Measurements from ENCODE around the gene TRAPPC6A. TPM values are rescaled to one million over a fixed set of nuclear protein-coding genes. Genes with fewer than 3 reads are reported as not detected.

Gene TRAPPC6A, protein sequence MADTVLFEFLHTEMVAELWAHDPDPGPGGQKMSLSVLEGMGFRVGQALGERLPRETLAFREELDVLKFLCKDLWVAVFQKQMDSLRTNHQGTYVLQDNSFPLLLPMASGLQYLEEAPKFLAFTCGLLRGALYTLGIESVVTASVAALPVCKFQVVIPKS
- 10 to 100 TPM; 55.1 to 64.2 TPM for total RNA-seq

DNA sequence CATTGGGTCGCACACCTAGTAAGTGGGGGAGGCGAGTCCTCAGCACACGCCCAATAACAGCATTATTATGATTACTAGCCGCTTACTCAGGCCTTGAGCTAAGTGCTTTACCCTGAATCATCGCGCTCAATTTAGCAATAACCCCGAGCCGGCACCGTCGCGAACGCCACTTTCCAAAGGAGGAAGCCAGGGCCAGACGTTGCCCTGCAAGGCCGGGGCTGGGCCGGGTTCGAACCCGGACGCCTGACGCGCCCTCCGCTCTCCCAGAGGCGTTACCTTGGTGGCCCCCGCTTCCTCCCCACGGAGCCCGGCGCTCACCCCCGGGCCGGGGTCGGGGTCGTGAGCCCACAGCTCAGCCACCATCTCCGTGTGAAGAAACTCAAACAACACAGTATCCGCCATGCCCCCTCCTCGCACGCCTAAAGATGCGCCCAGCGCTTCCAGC, at the start of gene TRAPPC6A:
Gene TRAPPC6A, minus strand, starts transcription at position 421 of the 445 bp plus-strand sequence. Its CDS starts 19 bp downstream, at position 402.
- ChIA-PET CTCF (interaction anchor here (0.6 to 2.1 kb wide), 12 partner anchors 9 to 288 kb away, joined by 3 to 11 read pairs (median 3); no protein-coding TSS in a partner anchor), POLR2A (interaction anchor here (0.9 kb wide), 1 partner anchor 86 kb away, joined by 6 read pairs; no protein-coding TSS in a partner anchor)
- no peak for DNase-seq
- peak within 1 kb of the TSS; percentile 83 for H3K4me3 Mint-ChIP-seq
- peaks cover 51% of the 10 kb centered on the region for H3K4me1 Mint-ChIP-seq
- peak within 1 kb of the TSS; percentile 94 for H3K27ac Mint-ChIP-seq
- H3K36me3 Mint-ChIP-seq (ENCODE audit: low read depth), result peaks cover 16% of the 10 kb centered on the region
- no peaks in the 10 kb centered on the region for H3K9me3 Mint-ChIP-seq
- H3K27me3 Mint-ChIP-seq, result no peaks in the 10 kb centered on the region

DNA sequence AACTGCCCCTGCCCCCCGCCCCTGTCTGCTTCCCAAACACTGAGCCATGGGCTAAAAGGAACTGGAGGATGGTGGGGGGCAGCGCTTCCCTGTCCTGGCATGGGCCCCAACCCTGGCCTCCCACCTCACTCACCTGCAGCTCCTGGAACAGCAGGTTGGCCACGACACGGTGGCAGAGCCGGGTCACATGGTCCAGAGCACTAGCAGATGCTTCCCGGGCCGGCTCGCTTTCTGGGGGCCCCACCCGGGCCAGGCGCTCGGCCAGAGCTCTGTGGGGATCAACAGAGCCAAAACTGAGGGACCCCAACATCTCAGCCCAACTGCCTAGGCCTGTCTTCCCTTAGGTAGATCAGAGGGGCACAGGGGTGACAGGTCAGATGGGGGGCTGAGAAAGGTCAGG, 46.6 kb upstream of the TRAPPC6A start:
- DNase-seq, result no peak
- Mint-ChIP-seq H3K27ac (no peak overlapping the region), H3K36me3 (ENCODE audit: low read depth) (no peaks in the 10 kb centered on the region), H3K4me1 (no peaks in the 10 kb centered on the region), H3K27me3 (peaks cover 6% of the 10 kb centered on the region), H3K9me3 (no peaks in the 10 kb centered on the region), H3K4me3 (no peak overlapping the region)
- CTCF ChIA-PET, result no interaction called here
- POLR2A ChIA-PET, result no interaction called here

DNA sequence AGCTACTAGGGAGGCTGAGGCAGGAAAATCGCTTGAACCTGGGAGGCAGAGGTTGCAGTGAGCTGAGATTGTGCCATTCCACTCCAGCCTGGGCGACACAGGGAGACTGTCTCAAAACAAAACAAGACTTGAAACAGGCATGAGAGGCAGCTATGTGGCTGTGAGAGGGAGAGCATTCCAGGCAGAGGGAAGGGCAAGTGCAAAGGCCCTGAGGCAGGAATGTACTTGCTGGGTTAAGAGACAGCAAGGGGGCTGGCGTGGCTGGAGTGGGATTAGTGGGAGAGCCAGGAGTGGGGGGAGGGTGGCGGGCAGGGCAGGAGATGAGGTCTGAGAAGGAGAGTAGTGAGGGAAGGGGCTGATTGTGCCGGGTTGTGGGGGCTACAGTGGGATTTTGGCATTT, 45.8 kb upstream of the TRAPPC6A start:
- peaks cover 10% of the 10 kb centered on the region for H3K27me3 Mint-ChIP-seq
- CTCF ChIA-PET, result interaction anchor here (0.6 kb wide), 2 partner anchors 223 to 1629 kb away, joined by 3 to 5 read pairs; no protein-coding TSS in a partner anchor

DNA sequence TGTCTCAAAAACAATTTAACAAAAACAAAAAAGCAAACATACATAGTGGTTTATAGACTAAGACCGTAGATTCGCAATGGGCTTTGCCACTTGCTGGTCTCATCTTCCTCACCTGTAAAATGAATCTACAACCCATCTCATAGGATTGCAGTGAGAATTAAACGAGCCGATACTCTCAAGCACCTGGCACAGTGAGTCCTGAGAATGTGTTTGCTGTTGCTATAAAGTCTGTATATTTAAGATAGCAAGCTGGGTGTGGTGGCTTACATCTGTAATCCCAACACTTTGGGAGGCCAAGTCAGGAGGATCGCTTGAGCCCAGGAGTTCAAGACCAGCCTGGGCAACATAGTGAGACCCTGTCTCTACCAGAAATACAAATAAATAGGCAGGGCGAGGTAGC, 44.7 kb upstream of the TRAPPC6A start:
- CTCF ChIA-PET, result interaction anchor here (0.6 kb wide), 1 partner anchor 972 kb away, joined by 3 read pairs; no protein-coding TSS in a partner anchor
- no peak for DNase-seq
- POLR2A ChIA-PET, result no interaction called here
- no peaks in the 10 kb centered on the region for H3K9me3 Mint-ChIP-seq
- H3K27me3 Mint-ChIP-seq, result peaks cover 19% of the 10 kb centered on the region
- no peak overlapping the region for H3K27ac Mint-ChIP-seq
- H3K4me3 Mint-ChIP-seq, result no peak overlapping the region
- H3K4me1 Mint-ChIP-seq, result no peaks in the 10 kb centered on the region
- H3K36me3 Mint-ChIP-seq (ENCODE audit: low read depth), result no peaks in the 10 kb centered on the region

More for the DNA sequence above, 45.8 kb upstream of the TRAPPC6A start:
- POLR2A ChIA-PET, result no interaction called here
- Mint-ChIP-seq H3K36me3 (ENCODE audit: low read depth) (no peaks in the 10 kb centered on the region), H3K4me3 (no peak overlapping the region), H3K27ac (no peak overlapping the region), H3K9me3 (no peaks in the 10 kb centered on the region), H3K4me1 (no peaks in the 10 kb centered on the region)
- no peak for DNase-seq

- no peak for DNase-seq
- Mint-ChIP-seq H3K4me1 (peaks cover 1% of the 10 kb centered on the region), H3K4me3 (no peak overlapping the region), H3K36me3 (ENCODE audit: low read depth) (no peaks in the 10 kb centered on the region), H3K27me3 (peaks cover 43% of the 10 kb centered on the region), H3K9me3 (no peaks in the 10 kb centered on the region), H3K27ac (no peak overlapping the region)
- POLR2A ChIA-PET, result no interaction called here
- CTCF ChIA-PET, result interaction anchor here (1.2 kb wide), 1 partner anchor 37 kb away, joined by 3 read pairs; no protein-coding TSS in a partner anchor
These were observed 41.1 kb upstream of the TRAPPC6A start for GRCh38 chr19:45218911-45219743.

GRCh38 chr19:45218426-45218825, 40.4 kb upstream of the TRAPPC6A start:
- Mint-ChIP-seq H3K4me3 (no peak overlapping the region), H3K27me3 (peaks cover 49% of the 10 kb centered on the region), H3K4me1 (peaks cover 1% of the 10 kb centered on the region), H3K9me3 (no peaks in the 10 kb centered on the region), H3K27ac (no peak overlapping the region), H3K36me3 (ENCODE audit: low read depth) (no peaks in the 10 kb centered on the region)
- CTCF ChIA-PET, result interaction anchor here (1.2 kb wide), 1 partner anchor 36 kb away, joined by 3 read pairs; no protein-coding TSS in a partner anchor
- POLR2A ChIA-PET, result no interaction called here
- DNase-seq, result no peak

- no peaks in the 10 kb centered on the region for H3K36me3 Mint-ChIP-seq (ENCODE audit: low read depth)
- H3K27ac Mint-ChIP-seq, result no peak overlapping the region
- H3K9me3 Mint-ChIP-seq, result no peaks in the 10 kb centered on the region
- POLR2A ChIA-PET, result no interaction called here
- DNase-seq, result no peak
- H3K27me3 Mint-ChIP-seq, result peaks cover 50% of the 10 kb centered on the region
- peaks cover 1% of the 10 kb centered on the region for H3K4me1 Mint-ChIP-seq
- CTCF ChIA-PET, result interaction anchor here (1.5 kb wide), 1 partner anchor 36 kb away, joined by 3 read pairs; no protein-coding TSS in a partner anchor
- no peak overlapping the region for H3K4me3 Mint-ChIP-seq
These were observed 39.9 kb upstream of the TRAPPC6A start for GRCh38 chr19:45217957-45218334.

GRCh38 chr19:45217193-45217956, 39.3 kb upstream of the TRAPPC6A start:
- Mint-ChIP-seq H3K9me3 (no peaks in the 10 kb centered on the region), H3K27ac (no peak overlapping the region), H3K4me1 (peaks cover 1% of the 10 kb centered on the region), H3K36me3 (ENCODE audit: low read depth) (no peaks in the 10 kb centered on the region), H3K27me3 (peaks cover 50% of the 10 kb centered on the region), H3K4me3 (no peak overlapping the region)
- DNase-seq, result no peak
- POLR2A ChIA-PET, result no interaction called here
- CTCF ChIA-PET, result interaction anchor here (1.5 kb wide), 1 partner anchor 36 kb away, joined by 3 read pairs; no protein-coding TSS in a partner anchor

DNA sequence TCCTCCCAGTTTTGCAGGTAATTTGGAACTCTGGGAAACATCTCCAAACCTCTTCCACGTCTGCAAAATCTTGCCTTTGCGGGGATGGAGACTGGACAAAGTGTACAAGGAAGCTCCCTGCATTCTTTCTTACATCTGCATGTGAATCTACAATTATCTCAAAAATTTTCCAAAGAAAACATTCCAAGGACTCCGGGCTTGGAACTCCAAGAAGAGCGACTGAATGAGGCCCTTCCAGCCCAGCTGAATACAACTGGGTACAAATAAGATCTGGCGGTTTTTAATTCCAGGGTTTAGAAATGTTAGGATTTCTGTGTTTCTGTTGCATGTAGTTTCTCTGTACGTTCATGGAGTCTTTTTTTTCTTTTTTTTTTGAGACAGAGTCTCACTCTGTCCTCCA, 38.6 kb upstream of the TRAPPC6A start:
- POLR2A ChIA-PET, result no interaction called here
- Mint-ChIP-seq H3K9me3 (no peaks in the 10 kb centered on the region), H3K36me3 (ENCODE audit: low read depth) (no peaks in the 10 kb centered on the region), H3K4me1 (peaks cover 1% of the 10 kb centered on the region), H3K4me3 (no peak overlapping the region), H3K27ac (no peak overlapping the region), H3K27me3 (peaks cover 53% of the 10 kb centered on the region)
- DNase-seq, result no peak
- CTCF ChIA-PET, result interaction anchor here (0.7 to 1.5 kb wide), 2 partner anchors 35 to 381 kb away, joined by 3 read pairs; no protein-coding TSS in a partner anchor

DNA sequence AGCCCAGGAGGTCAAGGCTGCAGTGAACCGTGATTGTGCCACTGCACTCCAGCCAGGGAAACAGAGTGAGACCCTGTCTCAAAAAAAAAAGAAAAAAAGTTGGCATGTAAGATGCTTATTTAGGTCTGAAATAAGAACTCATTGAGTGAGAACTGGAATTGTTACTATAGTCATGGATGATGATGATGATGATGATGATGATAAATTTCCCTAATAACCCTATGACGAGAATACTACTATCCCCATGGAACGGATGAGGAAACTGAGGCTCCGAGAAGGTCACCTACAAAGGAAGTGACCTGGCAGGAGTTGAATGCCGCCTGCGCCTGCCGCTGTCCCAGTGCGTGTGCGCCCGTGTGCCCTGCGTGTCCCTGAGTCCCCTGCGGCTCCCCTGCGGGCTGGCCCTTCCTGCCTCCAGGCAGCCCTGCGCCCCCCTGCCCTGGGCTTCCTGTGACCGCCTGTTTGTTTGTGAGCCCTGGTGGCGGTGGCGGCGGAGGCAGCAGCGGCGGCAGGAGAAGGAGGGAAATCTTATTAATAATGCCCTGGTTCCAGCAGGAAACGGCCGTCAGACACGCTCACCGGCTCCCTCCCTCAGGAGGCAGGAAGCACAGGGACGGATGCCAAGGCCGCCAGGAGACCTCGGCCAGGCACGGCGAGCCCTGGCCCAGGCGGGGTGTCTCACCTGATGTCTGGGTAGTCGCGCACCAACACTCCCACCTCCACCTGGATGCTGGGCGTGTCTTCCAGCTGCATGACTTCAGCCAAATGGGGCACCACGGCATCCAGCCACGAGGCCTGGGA, 37.6 kb upstream of the TRAPPC6A start:
- CTCF ChIA-PET, result no interaction called here
- no peak for DNase-seq
- POLR2A ChIA-PET, result no interaction called here
- Mint-ChIP-seq H3K9me3 (no peaks in the 10 kb centered on the region), H3K27me3 (peaks cover 55% of the 10 kb centered on the region), H3K4me3 (no peak overlapping the region), H3K27ac (no peak overlapping the region), H3K36me3 (ENCODE audit: low read depth) (no peaks in the 10 kb centered on the region), H3K4me1 (peaks cover 1% of the 10 kb centered on the region)

DNA sequence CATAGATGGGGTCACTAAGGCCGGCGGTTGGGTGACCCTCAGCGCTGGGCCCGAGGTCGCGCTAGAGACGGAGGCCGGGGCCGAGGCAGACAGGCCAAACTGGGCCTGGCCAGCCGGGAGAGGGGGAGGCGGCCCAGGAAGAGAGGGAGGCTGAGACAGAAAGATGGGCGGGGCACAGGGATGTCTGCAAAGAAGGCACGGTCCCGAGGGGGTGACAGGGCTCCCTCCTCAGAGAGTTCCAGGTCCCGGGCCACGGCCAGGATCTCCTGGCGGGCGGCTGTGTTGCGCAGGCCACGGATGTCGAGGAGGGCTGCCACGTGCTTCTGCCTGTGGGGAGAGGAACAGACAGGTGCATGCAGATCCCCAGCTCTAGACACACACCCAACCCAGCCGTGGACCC, 35.0 kb upstream of the TRAPPC6A start:
- no peaks in the 10 kb centered on the region for H3K9me3 Mint-ChIP-seq
- DNase-seq, result no peak
- H3K4me1 Mint-ChIP-seq, result peaks cover 5% of the 10 kb centered on the region
- H3K27me3 Mint-ChIP-seq, result peaks cover 41% of the 10 kb centered on the region
- ChIA-PET CTCF (no interaction called here), POLR2A (no interaction called here)
- H3K4me3 Mint-ChIP-seq, result no peak overlapping the region
- no peak overlapping the region for H3K27ac Mint-ChIP-seq
- H3K36me3 Mint-ChIP-seq (ENCODE audit: low read depth), result no peaks in the 10 kb centered on the region

DNA sequence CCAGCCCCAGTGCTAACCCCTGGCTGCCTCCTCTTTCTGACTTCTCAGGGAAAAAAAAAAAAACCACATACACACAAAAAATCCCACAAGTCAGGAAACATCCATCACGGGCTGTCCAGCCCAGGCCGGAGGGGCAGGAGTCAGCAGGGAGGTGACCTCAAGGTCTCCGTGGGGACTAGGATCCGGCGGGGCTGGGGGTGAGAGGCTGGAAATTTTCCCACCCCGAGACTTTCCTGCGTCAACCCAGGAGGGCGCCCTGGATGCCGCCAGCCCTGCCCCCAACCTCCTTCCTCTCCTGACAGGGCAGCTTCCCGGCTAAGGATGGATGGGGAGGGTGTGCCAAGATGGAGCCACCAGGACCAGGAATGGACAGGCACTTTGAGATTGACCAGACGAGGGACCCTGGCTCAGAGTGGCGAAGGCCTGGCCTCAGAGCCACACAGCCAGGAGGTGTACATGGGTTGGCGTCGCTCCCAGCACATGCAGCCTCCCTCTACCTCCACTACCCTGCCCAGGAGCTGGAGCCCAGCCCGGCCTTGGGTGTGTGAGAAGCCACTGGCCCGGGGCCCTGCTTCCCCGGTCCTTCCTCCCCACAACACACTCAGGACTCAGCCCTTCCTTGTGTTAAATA, 33.8 kb upstream of the TRAPPC6A start:
- Mint-ChIP-seq H3K4me3 (no peak overlapping the region), H3K27ac (no peak overlapping the region), H3K36me3 (ENCODE audit: low read depth) (no peaks in the 10 kb centered on the region), H3K9me3 (no peaks in the 10 kb centered on the region), H3K27me3 (peaks cover 33% of the 10 kb centered on the region), H3K4me1 (peaks cover 5% of the 10 kb centered on the region)
- ChIA-PET CTCF (interaction anchor here (1.3 kb wide), 1 partner anchor 25 kb away, joined by 3 read pairs; no protein-coding TSS in a partner anchor), POLR2A (no interaction called here)
- DNase-seq, result no peak
